ENCODE measurements around the gene UPK1A.

- TF ChIP-seq POLR2A (IDR thresholded peaks at IDR 0.05): no peak
- TF ChIP-seq CTCF (IDR thresholded peaks at IDR 0.05): no peak
These were observed 46.9 kb upstream of the UPK1A start for GRCh38 chr19:35619290-35619923.

Data from right lobe of liver (tissue), 4 donors.